Lower leg skin (tissue), 4 donors: ENCODE data around the gene NPAS3. TPM values are rescaled to one million over a fixed set of nuclear protein-coding genes. Genes with fewer than 3 reads are reported as not detected.
"Not testable (repeated sequence)": the region's sequence is repeated elsewhere in the genome, so short reads cannot be mapped to it uniquely, and the experiment has no call there.

ENCODE experiments used
- DNase-seq, 2 donors: peaks; one replicate each; pipeline ENCODE4 v3.0.0-alpha.2; 2019; ENCODE audit warnings: low spot score in 2 of 2
- H3K4me3 ChIP-seq: fragments of 200-600 bp; sonication (generic); 2 replicates; pipeline ENCODE4 v1.5.1; 2017; ENCODE audit warnings: mild to moderate bottlenecking, low read depth; ENCODE audit not compliant: poor library complexity, severe bottlenecking
- POLR2A ChIP-seq, 2 donors: fragments of 450-650 bp; IDR thresholded peaks; one replicate each; pipeline ENCODE4 v1.6.1; 2016 to 2017; ENCODE audit warnings: antibody characterized with exemption in 2 of 2, mild to moderate bottlenecking in 1 of 2, moderate library complexity in 1 of 2
- WGBS, 2 donors: methylation state at CpG; one replicate each; pipeline ENCODE4 v1.1.5; 2018; 5-methylcytosine and 5-hydroxymethylcytosine counted together
- intact Hi-C: fragments of 100-400 bp; cut with DNase I; formaldehyde crosslinking; loops from one replicate; pipeline ENCODE4 v1.15.0; 2023; ENCODE audit warnings: low total_unique reads
- total RNA-seq, 4 donors: library from RNA; depleted of rRNA; stranded (reverse); fragments of >200 nt; gene quantifications; one replicate each; pipeline ENCODE4 v1.1.0, GENCODE V29; 2016
- TF ChIP-seq, protein P1 (sequence below), 3 donors: fragments of 450-650 bp; IDR thresholded peaks; one replicate each; pipeline ENCODE4 v1.5.1; 2016; ENCODE audit warnings: antibody characterized with exemption in 3 of 3, mild to moderate bottlenecking in 3 of 3, moderate library complexity in 2 of 3

NPAS3 gene
- total RNA-seq, 4 donors from 2014 or later: 0.25 to 0.29 TPM; not detected in 2

DNA sequence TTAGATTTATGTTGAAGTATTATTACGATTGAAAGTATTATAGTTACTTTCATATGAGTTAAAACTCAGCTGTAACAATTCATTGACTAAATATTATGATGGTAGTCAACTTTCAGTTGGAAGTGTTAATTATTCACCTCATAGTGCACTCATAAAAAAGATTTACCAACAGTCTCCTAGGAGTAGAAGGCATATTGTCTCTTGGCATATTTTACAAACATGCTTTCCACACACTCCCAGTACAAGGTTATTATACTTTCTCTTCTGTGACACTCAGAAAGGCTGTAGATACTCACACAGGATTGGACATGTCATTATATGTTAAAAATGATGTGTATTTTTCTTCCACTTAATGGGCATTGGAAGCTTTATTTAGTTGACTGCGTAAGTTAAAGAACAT is 147.1 kb downstream of the NPAS3 start:
- no peak for DNase-seq
- H3K4me3 ChIP-seq: no peak overlapping the region
- 86 to 95% methylated on average over 2 of the region's 2 CpGs for WGBS, 2 donors
- no peak for TF ChIP-seq POLR2A (IDR thresholded peaks at IDR 0.05)
- TF ChIP-seq, protein P1, sequence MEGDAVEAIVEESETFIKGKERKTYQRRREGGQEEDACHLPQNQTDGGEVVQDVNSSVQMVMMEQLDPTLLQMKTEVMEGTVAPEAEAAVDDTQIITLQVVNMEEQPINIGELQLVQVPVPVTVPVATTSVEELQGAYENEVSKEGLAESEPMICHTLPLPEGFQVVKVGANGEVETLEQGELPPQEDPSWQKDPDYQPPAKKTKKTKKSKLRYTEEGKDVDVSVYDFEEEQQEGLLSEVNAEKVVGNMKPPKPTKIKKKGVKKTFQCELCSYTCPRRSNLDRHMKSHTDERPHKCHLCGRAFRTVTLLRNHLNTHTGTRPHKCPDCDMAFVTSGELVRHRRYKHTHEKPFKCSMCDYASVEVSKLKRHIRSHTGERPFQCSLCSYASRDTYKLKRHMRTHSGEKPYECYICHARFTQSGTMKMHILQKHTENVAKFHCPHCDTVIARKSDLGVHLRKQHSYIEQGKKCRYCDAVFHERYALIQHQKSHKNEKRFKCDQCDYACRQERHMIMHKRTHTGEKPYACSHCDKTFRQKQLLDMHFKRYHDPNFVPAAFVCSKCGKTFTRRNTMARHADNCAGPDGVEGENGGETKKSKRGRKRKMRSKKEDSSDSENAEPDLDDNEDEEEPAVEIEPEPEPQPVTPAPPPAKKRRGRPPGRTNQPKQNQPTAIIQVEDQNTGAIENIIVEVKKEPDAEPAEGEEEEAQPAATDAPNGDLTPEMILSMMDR (IDR thresholded peaks at IDR 0.05): no peak
- intact Hi-C loops: no loop called here

DNA sequence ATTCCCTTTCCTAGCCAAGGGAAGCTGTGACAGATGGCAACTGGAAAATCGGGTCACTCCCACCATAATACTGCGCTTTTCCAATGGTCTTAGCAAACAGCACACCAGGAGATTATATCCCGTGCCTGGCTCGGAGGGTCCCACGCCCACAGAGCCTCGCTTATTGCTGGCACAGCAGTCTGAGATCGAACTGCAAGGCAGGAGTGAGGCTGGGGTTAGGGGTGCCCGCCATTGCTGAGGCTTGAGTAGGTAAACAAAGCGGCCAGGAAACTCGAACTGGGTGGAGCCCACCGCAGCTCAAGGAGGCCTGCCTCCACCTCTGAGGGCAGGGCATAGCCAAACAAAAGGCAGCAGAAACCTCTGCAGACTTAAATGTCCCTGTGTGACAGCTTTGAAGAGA is 149.6 kb downstream of the NPAS3 start:
- WGBS, 2 donors: 82 to 95% methylated on average over 10 to 11 of the region's 11 CpGs
- DNase-seq, intact Hi-C loops, H3K4me3 ChIP-seq: not testable (repeated sequence)

DNA sequence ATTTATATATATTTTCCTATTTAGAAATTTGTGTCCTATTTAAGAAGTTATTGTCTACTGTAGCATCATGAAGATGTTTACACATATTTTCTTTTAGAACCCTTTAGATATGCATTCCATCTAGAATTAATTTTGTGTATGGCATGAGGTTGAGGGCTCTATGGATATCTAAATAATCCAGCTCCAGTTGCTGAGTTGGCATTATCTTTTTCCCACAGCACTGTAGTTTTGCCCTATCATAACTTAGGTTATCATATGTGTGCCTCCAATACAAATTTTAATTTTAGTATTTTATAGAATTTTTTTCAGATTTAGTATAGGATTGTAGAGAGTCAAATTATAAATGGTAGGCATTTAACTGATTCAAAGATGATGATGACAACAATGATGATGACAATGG is 159.3 kb downstream of the NPAS3 start:
- intact Hi-C loops: no loop called here
- no peak for DNase-seq
- no peak overlapping the region for H3K4me3 ChIP-seq
- TF ChIP-seq, protein P1 (IDR thresholded peaks at IDR 0.05): no peak
- no peak for TF ChIP-seq POLR2A (IDR thresholded peaks at IDR 0.05)

DNA sequence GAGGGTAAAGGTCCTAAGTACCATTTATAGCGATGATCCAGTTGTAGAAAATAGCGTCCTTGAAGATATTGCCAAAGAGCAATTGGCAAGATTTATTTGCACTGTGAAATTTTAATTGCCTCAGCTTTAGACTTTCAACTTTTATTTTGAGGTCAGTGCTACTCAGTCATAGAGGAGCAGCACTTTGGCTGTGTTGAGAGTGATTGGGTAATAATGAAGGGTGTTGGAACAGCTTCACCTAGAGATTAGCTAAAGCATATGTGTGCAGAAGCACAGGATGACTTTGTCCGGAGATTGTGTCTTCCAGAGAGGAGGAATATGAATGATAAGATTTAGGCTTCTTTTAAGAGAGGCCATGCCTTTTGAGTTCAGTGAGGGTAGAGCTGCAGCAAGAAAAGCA is 164.8 kb downstream of the NPAS3 start:
- 50 to 54% methylated on average over 3 of the region's 3 CpGs for WGBS, 2 donors
- TF ChIP-seq POLR2A (IDR thresholded peaks at IDR 0.05): no peak
- TF ChIP-seq, protein P1 (IDR thresholded peaks at IDR 0.05): no peak
- intact Hi-C loops: no loop called here
- H3K4me3 ChIP-seq: no peak overlapping the region
- DNase-seq: no peak

DNA sequence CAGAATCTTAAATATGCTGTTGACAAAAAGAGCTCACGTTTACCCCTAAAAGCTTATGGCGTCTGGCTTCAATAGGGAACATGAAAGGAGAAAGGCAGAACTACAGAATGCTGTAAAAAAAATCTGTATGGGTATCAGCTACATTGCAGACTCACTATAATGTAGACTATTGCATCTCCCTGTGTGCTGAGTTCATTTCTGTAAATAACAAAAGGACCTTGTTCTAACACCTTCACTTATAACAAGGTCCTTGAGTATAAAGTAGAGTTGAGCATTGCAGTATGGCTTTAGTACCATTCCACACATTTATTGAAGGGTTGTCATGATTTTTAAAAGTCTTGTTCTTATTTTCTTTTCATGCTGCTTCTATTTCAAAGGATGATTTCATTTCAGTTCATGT is 165.3 kb downstream of the NPAS3 start:
- TF ChIP-seq, protein P1 (IDR thresholded peaks at IDR 0.05): no peak
- TF ChIP-seq POLR2A (IDR thresholded peaks at IDR 0.05): no peak
- no peak for DNase-seq
- intact Hi-C loops: no loop called here
- WGBS, 2 donors: 67 to 68% methylated on average over 2 of the region's 2 CpGs
- no peak overlapping the region for H3K4me3 ChIP-seq

DNA sequence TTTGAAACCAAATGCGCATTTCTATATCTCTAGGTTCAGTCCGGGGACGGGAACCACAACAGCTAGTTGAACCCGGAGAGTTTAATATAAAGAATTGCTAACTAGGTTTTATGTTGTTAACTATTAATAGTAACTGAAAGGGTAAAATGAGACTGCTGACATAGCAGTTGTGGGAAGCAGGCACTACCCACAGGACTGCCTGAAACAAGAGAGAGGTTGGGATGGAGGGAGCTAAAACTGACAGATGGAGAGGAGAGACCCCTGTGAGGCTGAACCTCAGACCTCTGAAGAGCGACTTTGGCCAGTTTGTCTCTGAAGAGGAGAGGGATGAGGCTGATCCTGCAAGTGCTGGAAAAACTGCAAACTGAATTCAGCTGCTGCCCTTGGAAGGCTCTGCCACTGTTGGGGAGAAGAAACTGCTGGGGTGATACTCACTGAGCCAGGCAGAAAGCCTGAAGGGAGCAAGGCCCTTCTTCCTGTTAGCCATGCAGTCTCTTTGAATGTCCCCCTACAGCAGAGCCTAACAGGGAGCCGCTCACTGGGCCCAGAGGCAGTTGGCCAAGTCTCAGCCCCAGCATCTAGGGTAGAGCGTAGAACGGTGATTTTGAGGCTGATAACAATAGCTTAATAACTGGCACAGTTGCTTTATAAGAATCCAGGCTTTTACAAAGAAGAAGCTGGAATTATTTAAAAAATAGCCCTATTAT is 172.2 kb downstream of the NPAS3 start:
- no peak for TF ChIP-seq POLR2A (IDR thresholded peaks at IDR 0.05)
- TF ChIP-seq, protein P1 (IDR thresholded peaks at IDR 0.05): no peak
- H3K4me3 ChIP-seq: no peak overlapping the region
- no peak for DNase-seq
- WGBS, 2 donors: 70 to 78% methylated on average over 8 of the region's 8 CpGs
- intact Hi-C loops: no loop called here
